ENCODE data around the gene AFG3L2. TPM values are rescaled to one million over a fixed set of nuclear protein-coding genes. Genes with fewer than 3 reads are reported as not detected.
A peak's percentile ranks its signal among the peaks of the same experiment; 100 is the strongest.

The AFG3L2 gene
- total and polyA plus RNA-seq, 9 of the 15 experiments (the other 6 are each of a cell fraction or from before 2014, with no cell fraction given) = 24.1 to 109 (median 84.0) TPM

GRCh38 chr18:12308386-12309100 lies 68.5 kb downstream of the AFG3L2 start (continued):
- TF ChIP-seq TFAP4 (CRISPR knock-in tag; IDR thresholded peaks at IDR 0.05; ENCODE audit: borderline replicate concordance) (peak; percentile 94), ZBTB12 (CRISPR knock-in tag; IDR thresholded peaks at IDR 0.05) (no peak), ZNF384 (IDR thresholded peaks at IDR 0.05; ENCODE audit: low read depth, low read length) (no peak), SRSF1 (IDR thresholded peaks at IDR 0.05; ENCODE audit: low read depth, low read length) (no peak), EP300 (IDR thresholded peaks at IDR 0.05; ENCODE audit: low read length) (no peak), NCOA1 (IDR thresholded peaks at IDR 0.05; ENCODE audit: low read depth) (no peak), RCOR1 (IDR thresholded peaks at IDR 0.05; ENCODE audit: borderline replicate concordance in 1 of 2, low read depth in 2 of 2, low read length in 2 of 2) (no peak), NBN (IDR thresholded peaks at IDR 0.05; ENCODE audit: low read depth) (no peak), RAD51 (IDR thresholded peaks at IDR 0.05; ENCODE audit: borderline replicate concordance, low read depth) (no peak), TBL1XR1 (IDR thresholded peaks at IDR 0.05; ENCODE audit: low read length in 2 of 2) (no peak), ERF (CRISPR knock-in tag; IDR thresholded peaks at IDR 0.05) (no peak), ZNF707 (CRISPR knock-in tag; conservative IDR thresholded peaks at IDR 0.05) (no peak), FOSL1 (tag; conservative IDR thresholded peaks at IDR 0.05) (peak; percentile 97), TSHZ1 (CRISPR knock-in tag; IDR thresholded peaks at IDR 0.05) (no peak), BCOR (IDR thresholded peaks at IDR 0.05) (peak; percentile 30; the same call in 1 of the 2 replicates), SMARCB1 (IDR thresholded peaks at IDR 0.05; ENCODE audit: insufficient read length, low read depth) (no peak), ZNF175 (CRISPR knock-in tag; IDR thresholded peaks at IDR 0.05; ENCODE audit: low read depth) (no peak), BACH1 (tag; IDR thresholded peaks at IDR 0.05) (no peak), AFF1 (IDR thresholded peaks at IDR 0.05; ENCODE audit: low read depth in 1 of 2, partially characterized antibody in 2 of 2) (no peak)
